Endothelial cell of hepatic sinusoid (primary cell): ENCODE results near the gene ATP8A2.

Experiments
- in situ Hi-C: cut with HindIII; loops from 2 replicates; pipeline ENCODE4 v1.10.0; 2017; ENCODE audit warnings: low sequenced_read_pairs

Gene ATP8A2

DNA sequence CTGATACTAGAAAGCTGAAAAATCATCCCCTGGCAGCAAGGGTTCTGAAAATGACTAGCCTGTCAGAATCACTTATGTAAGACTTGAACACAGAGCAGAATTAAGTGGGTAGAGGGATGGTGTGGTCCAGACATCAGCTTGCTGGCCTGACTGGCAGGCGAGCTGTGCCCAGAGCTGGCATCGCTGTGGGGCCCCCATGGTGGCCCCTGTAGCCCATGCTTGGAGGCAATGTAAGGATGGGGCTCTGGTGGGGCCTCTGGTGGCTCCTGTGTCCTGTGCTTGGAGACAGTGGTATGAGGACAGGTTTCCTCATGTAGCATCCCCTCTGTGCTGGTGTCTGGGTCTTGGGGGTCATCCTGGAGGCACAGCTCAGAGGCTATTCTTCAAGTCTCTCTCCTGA, 347.9 kb downstream of the ATP8A2 start:
- in situ Hi-C loops: no loop called here

DNA sequence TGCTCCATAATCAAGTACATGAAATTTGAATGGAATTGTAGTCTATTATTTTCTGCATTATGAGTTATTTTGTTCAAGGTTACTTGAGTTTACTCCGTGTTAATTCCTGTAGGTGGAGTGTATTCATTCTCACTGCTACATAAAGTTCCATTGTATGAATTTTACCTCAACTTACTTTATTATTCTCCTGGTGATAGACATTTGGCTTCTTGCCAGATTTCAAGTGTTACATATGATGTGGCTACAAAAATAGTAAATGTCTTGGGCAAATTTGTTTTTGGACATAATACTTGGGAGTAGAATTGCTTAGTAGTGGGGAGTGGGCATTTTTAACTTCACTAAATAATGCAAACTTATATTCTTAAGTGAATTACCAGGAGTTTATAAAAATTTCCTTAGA, 351.1 kb downstream of the ATP8A2 start:
- in situ Hi-C loops: no loop called here

DNA sequence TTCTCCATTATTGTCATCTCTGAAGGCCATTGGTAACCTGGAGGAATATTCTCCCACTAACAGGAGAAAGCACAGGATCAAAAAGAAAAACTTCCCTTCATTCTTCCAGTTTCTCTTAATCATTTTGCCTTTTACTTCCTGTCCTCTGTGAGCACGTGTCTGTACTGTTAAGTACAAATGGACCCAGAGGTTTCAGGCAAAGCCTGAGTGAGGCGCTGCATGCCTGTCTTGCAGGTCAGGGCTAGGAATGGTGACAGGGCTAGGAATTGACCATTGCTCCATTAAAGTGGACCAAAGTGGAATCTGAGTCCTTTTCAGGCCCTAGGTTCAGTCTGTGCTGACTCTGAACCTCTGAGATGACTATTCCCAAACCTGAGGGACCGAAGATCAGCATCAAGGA, 353.3 kb downstream of the ATP8A2 start:
- in situ Hi-C loops: no loop called here

DNA sequence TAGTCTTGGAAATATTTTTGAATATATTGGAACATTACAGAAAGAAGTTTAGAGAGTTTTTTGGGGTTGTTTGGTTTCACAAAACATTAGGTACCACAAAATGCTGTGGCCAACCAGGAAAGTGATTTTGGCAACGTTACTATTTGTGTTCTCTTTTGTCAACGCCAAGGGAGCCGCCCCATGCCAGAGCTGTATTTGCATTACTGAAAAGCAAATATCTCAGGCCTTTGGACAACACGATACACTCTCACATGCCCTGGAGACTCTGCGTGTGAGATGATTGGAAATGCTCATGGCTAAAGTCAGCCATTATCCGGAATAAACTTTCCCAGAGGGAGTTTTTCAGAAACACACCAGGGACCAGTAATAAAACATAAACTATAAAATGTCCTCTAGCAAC, 355.5 kb downstream of the ATP8A2 start:
- in situ Hi-C loops: no loop called here

DNA sequence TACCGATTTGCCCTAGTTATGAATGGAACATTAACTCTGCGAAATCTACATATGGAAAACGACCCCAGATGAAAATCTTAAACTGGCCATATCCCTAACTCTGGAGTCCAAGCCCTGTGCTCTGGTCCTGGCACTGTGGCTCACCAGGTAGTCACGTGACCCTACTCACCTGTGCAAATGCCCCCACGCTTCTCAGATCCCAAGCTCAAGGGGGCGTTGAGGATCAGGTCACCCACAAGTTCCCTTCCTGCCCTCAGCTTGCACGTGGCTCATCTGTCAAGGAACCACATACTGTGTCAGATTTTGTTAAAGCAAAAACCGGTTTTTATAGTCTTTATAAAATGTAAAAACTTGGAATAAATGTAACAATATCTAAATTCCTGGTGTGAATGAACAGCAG, 356.0 kb downstream of the ATP8A2 start:
- in situ Hi-C loops: no loop called here

DNA sequence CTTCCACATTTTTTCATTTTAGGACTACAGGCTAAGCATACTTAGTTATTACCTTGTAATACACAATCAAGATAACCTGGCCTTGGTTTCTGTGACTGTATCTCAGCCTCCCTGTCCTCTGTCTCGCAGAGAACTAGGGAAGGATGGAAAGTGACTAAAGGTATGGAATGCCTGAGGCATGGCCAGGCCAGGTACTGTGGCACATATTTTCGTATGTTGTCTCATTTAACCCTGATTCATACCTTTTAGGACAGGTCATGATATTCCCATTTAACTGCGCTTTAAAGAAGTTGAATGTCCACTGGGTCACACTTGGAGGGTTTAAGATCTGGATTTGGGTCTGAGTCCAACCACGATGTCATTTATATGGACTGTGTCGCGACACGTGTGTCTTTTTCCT, 357.4 kb downstream of the ATP8A2 start:
- in situ Hi-C loops: no loop called here

DNA sequence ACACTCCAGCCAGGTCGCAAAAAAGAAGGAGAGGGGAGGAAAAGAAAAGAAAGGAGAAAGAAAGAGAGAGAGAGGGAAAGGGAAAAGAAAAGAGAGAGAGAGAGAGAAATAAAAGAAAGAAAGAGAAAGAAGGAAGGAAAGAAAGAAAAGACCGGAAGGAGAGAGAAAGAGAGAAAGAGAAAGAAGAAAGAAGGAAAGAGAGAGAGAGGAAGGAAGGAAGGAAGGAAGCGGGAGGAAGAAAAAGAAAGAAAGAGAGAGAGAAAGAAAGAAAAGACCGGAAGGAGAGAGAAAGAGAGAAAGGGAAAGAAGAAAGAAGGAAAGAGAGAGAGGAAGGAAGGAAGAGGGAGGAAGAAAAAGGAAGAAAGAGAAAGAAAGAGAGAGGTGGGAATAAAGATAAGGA, 359.3 kb downstream of the ATP8A2 start:
- in situ Hi-C loops: no loop called here

DNA sequence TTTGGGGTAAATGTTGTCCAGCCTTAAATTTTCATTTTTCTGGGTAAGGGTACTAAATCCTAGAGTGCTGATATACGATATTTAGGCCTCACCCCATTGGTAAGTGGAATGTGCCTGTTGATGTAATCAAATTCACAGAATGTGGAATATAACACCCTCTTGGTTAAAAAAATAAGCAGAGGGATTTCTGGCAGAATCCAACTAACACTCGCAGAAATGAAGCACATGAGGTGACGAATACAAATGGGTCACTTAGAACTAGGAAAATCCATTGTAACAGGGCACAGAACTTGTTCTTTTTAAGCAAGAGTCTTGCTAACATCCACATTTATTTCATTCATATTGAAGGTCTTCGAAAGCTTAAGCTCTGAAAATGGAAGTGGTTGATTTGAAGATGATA, 359.8 kb downstream of the ATP8A2 start:
- in situ Hi-C loops: no loop called here

DNA sequence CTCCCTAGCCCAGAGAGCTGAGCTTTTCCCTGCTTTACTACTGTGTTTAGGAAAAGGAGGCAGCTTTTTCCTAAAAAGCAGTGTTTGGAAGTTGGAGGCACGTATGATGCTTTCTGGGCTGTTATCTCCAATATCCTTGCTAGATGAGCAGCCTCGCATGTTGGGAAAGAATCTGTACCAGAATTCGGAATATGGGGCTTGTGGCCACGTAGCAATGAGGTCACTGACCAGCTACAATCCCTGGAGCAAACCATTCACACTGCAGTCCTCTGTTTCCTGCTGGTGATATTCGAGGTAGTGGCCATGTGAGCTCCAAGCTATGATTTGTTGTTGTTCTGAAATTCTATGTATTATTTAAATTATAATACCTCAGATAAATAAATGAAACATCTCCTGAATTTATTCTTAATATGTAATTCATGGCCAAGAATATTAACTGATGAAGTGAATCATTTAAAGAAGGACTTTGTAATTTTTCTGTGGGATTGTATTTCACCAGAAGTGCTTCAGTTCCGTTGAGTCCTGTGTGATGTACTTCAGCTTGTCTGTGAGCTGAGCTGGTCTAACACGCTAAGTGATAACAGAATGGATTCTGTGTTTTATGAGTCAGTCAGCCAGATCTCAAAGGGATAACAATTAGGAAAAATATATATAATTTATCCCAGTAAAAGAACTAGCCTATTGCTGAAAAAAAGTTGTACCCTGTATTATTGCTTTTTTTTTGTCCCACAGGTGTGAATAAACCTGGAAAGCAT, 360.5 kb downstream of the ATP8A2 start:
- in situ Hi-C loops: no loop called here

DNA sequence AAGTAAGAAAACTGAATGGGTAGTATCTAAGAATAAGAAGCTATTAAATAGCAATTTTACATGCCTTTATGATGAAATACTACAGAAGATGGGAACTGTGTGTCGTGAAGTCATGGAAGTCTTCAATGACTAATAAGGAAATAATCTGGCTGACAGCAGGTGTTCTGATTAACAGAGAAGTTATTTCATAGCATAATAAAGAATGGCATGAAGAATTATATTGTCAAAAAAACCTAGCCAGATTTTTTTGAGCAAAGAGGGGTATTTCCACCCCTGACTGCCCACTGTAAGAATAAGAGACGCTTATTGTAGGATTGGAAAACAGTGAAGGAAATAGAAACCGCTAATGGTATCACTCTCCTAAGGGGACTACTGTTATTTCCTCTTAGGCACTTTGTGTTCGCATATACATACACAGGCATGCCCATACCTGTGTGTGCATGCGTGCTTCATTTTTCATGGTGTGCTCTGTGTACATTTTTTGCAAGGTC, 361.3 kb downstream of the ATP8A2 start:
- in situ Hi-C loops: no loop called here

DNA sequence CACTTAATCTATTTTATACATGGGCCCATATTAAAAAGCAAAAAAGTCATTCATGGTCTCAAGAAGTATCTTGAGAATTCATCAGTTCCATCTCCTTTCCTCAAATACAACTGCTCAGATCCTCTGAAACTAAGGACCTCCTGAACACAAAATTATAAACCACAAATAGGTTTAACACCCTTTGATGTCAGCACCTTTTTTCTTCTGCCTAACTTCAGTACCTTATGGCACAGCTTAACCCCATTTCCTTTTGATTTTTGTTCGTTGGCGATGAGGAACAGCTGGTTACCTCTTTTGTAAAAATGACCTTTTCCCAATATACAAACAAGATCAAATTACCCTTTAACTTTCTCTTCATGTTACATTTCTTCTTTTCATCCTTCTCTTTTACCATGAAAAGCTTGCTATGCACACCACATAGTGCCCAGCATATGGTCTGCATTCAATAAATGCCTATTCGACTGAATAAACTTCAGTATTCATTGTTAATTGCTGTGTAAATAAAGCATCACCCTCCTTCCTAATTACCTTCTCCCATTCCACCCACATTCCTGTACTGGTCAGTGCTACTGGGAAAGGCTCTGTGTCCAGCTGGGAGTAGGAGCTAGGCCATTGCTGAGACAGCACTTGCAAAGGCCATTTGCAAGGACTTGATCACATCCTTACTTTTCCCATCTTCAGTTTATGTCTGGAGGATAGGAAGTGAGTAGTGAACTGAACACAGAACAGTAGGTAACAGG, 362.1 kb downstream of the ATP8A2 start:
- in situ Hi-C loops: no loop called here

DNA sequence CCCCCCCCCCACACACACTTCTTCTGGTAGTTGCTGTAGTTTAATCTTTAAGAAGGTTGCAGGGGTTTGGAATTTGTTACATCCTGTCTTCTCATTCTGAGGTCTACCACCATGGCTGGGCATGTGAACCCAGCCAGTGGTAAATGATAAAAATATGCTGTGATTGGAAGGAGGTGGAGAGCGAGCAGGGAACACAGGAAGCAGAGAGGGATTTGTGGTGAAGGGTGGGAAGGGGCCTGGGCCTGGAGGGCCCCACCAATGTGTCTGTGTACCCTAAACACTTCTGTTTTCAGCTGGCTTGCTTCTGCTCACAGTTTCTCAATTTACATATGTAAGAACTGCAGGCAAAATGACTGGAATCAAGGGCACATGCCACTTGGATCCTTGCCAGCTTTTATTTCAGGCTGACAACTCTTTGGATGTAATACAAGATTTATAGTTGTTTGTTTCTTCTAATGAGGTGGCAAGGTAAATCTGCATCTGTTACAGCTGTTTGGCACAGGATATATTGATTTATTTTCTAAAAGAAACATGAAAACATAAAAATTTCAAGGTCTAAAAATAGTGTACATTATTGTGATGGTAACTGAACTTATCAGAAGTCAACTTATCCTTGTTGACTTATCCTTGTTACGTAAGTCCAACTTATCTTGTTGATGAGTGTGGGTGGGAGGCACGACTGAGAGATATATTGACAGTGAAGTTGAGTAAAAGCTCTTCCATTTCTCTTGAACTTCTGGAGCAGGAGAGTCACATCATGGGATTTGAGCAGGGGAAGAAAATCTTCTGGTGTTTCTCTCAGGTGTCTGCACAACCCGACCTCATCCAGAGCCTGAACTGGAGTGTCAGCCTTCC, 366.8 kb downstream of the ATP8A2 start:
- in situ Hi-C loops: no loop called here

DNA sequence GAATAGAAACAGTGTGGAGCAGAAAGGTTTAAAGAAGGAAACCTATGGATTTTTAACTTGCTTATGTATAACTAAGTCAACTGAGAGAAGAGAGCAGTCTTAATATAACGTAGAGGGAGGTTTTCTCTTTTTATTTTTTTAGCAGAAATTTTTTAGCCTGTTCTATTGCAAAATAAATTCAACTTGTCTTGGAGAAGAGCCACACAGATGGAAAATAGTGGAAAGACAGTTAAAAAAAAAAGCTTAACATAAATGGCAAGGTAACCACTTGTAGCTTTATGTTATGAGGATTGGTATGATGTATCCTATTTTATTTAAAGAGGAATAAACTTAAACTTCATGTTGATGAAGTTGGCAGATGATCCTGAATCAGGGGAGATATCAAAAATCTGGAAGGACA, 367.6 kb downstream of the ATP8A2 start:
- in situ Hi-C loops: no loop called here

DNA sequence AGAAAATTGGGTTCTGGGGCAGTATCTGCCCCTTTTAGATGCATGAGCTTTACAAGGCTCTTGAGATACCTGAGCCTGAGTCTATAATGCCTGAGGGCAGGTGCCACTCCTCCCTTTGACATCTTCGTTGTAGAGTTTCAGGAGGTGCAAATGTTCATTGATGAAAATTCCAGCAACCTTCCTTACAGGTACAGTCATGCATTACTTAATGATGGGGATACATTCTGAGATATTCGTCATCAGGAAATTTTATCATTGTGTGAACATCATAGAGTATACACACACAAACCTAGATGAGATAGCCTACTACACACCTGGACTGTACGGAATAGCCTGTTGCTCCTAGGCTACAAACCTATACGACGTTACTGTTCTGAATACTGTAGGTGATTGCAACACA, 370.0 kb downstream of the ATP8A2 start:
- in situ Hi-C loops: no loop called here

DNA sequence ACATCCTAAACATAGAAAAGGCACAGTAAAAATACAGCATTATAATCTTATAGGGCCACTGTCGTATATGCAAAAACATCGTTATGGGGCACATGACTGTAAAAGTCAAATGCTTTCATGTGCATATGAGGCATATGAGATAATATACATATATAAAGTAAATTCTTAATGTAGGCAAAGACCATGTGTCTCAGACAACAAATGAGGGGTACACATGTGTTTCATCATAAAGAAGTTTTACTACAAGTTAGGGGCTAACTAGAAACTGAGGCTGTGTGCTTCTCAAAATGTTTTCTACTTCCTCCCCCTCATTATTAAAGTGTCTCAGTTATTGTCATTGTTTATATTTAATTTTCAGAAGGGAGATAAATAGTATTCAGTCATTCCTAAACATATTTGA, 370.4 kb downstream of the ATP8A2 start:
- in situ Hi-C loops: no loop called here

DNA sequence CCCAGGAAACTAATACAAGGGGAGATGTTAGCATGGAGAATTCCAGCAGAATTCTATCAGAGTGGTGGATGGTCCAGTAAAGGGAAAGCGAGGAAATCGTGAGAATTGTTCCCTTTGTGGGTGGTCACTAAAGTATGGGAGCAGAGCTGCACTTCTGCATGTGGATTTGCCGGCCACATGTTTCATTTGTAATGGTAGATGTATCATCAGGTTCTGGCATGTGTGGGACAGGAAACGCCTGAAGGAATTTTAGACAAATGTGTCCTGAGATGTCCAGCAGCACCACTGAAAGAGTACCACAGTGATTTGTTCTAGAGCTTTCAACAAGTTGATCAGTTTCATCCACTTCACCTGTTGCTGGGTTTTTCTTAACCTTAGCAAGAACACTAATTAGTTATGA, 371.6 kb downstream of the ATP8A2 start:
- in situ Hi-C loops: no loop called here

DNA sequence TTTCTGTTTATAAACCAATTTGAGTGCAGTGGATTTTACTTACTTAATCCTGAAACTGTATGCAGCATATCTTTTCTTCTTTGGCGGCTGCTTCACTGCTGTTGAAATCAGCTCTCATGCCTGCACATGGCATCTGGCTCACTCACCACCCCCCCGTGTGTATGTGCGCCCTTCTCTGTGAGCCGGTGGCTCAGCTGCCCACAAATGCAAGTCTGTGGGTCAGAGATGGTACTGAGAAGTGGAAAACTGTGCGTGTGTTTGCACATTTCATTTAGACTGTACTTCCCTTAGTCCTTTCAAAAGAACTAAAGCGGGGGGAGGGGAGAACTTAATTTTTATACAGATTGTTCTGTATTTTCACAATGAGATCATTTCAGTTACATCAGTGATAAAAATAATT, 372.4 kb downstream of the ATP8A2 start:
- in situ Hi-C loops: no loop called here

DNA sequence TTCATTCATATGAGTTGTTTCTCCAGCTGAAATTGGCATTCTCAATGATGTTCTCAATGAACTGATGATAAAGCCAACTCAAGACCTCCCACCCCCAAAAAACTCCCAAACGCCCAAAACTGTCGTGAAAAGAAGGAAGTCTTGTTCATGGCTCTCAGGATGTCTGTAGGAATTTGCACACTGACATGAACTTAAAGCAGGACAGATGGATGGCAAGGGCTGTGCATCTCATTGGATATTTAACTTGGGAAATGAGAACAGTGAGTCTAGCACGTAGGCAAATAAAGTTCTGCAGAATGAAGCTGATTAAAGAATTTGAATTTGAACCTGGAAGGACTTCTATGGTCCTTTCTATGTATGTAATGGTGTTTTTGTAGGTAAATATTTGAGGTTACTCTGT, 374.4 kb downstream of the ATP8A2 start:
- in situ Hi-C loops: no loop called here

DNA sequence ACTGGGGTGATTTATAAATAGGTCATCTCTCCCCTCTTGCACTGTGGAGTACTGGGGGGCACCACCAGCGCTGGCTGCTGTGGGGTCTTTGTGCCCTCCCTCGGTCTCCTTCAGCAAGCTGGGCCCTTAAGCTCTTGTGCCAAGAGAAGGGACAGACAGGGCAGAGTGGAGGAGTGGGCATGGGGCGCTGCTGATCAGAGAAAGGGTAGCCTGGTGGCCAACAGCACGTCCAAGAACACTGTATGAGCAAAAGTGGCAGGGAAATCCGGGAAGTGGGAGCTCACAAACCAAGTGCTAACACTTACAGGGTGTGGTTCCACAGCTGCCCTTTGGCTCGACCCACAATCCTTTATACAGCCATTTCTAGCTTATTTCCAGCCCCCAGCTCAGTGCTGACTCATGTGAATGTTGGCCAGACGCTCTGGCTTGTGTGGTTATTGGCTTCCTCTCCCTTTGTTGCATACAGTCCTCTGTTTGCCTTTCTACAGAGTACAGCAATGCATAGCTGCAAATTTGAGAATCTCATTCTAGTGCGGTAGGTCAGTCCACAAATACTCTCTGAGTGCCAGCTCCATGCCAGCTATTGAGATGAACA, 381.3 kb downstream of the ATP8A2 start:
- in situ Hi-C loops: no loop called here

DNA sequence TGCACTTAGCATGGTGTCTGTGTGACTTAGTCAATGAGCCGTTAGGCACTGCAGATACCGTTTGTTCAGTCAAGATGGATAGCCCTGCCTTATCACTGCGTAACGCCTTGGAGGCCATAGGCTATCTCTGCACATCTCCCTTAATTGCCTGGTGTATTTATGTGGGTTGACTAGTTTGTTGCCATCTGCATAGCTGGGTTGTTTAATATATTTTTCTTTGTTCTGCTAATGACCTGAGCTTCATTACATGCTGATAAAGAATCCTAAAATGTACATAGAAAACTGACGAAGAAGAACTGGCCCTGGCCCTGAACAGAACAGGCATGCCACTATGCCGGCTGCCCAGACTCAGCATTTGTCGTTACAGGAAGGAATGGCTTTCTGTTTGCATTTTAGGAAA, 382.2 kb downstream of the ATP8A2 start:
- in situ Hi-C loops: no loop called here

DNA sequence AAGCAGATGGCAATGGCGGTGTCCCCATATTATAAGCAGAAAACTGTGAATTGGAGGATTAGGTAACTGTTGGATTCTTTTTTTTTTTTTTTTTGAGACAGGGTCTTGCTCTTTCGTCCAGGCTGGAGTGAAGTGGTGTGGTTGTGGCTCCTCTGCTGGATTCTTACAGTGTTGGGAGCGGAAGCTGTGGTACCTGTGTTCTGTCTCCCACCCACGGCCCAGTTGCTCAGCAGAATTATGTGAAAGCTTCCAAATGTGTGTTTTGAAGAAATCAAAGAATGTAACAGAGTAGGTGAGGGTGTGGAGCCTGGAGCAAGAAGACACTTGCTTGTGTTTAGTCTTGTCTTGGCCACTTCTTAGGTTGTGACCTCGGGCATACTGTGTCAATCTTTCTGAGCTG, 384.5 kb downstream of the ATP8A2 start:
- in situ Hi-C loops: no loop called here
